Measurements from ENCODE around the gene RAD51D.
"Not testable (repeated sequence)": the region's sequence is repeated elsewhere in the genome, so short reads cannot be mapped to it uniquely, and the experiment has no call there.

The RAD51D gene

GRCh38 chr17:35065880-35066279 lies 53.8 kb downstream of the RAD51D start:
- DNase-seq (ENCODE audit: low read depth), result no peak

DNA sequence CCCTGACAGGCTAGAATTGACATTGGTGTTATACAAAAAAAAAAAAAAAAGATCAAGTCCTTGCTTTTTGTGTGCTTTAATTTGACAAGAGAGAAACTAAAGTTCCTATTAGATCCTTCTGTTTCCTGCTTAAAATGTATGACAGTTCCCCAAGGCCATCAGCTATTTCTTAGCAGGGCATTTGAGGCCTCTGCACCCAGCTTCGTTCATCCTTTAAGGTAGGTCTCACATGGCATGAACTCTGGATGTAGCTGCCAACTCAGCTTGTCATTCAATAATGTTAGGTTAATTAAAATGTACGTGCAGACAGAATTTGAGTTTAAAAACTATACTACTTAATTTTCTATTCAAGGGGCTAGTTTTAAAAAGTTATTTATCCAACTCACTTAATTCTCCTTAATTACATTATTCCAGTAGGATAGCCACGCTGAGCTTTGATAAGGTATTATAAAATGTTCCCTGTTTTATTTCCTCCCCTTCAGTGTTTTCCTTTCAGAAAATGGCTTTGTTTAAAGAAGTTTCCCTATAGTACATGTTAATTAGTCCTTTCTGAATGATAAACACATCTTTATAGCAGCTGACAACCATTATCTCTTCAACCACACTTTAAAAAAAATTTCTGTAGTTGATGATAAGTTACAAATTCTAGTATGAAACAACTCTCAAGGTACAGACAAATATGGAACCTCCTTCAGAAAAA lies 55.0 kb downstream of the RAD51D start:
- no peak for DNase-seq (ENCODE audit: low read depth)

DNA sequence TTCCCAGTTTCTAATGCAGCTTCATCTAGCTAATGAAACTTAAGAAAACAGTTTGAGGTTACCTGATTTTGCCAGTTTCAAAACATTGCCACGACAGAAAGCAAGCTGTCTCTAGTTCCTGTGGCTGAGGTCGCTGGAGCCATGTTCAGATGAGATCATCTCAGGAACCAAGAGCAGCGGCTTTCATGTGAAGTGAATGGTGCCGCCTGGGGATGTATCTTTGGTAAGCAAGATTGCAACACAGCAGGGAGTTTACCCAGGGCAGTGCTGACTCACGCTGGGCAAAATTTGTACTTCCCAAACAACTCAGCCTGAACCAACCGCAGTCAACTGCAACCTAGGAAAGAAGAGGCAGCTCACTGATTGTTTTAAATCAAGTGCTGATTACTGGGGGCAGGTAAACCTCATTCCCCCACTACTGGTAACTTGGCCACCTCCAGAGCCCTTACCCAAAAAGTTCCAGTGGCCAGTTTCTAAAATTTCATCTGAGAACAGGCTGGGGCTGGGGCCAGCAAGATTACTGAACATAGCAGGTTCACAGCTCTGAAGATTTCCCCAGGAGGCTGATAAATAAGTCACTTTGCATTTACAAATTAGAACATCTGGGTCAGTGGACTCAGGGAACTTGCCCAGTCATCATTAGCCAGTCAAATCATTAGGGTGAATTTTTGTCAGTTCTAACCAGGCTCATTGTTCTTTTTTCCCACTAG lies 56.0 kb downstream of the RAD51D start, which contains the start of gene RFFL:
Gene RFFL (minus strand): TSS at position 194 of the 710 bp plus-strand sequence. CDS start 37,154 bp downstream, outside the sequence.
- peak; percentile 99 for DNase-seq (ENCODE audit: low read depth)

GRCh38 chr17:35062308-35062707 lies 57.4 kb downstream of the RAD51D start:
- no peak for DNase-seq (ENCODE audit: low read depth)

DNA sequence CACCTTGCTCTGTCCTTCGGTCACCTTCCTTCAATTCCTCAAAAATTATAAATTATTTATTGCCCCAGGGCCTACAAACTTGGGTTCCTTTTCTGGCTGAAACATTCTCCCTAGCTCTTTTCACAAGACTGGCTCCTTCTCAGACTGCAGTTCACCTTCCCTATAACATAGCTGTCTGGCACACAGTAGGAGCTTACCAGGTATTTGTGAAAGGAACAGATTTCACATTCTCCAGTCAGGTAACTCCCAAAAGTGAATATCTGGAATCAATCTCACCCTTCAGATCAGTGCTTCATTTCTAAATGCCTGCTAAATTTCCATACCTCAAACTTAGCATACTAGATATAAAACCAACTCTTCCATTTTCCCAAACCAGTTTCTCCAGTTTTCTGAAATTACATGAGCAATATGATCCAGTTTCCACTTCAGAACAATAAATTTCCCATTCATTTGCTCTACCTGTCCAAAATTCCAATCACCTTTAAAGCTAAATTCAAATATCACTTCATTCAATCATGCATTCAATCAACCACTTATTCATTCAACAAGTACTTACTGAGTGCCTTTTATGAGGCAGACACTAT lies 62.2 kb downstream of the RAD51D start:
- DNase-seq (ENCODE audit: low read depth), result no peak

- DNase-seq (ENCODE audit: low read depth), result no peak
Measured at GRCh38 chr17:35056013-35056412, 63.6 kb downstream of the RAD51D start.

GRCh38 chr17:35053204-35053603 lies 66.5 kb downstream of the RAD51D start:
- no peak for DNase-seq (ENCODE audit: low read depth)

- DNase-seq (ENCODE audit: low read depth), result peak; percentile 18
Measured at GRCh38 chr17:35052780-35053179, 66.9 kb downstream of the RAD51D start.

- peak; percentile 68 for DNase-seq (ENCODE audit: low read depth)
Measured at GRCh38 chr17:35052241-35052610, 67.4 kb downstream of the RAD51D start.

DNA sequence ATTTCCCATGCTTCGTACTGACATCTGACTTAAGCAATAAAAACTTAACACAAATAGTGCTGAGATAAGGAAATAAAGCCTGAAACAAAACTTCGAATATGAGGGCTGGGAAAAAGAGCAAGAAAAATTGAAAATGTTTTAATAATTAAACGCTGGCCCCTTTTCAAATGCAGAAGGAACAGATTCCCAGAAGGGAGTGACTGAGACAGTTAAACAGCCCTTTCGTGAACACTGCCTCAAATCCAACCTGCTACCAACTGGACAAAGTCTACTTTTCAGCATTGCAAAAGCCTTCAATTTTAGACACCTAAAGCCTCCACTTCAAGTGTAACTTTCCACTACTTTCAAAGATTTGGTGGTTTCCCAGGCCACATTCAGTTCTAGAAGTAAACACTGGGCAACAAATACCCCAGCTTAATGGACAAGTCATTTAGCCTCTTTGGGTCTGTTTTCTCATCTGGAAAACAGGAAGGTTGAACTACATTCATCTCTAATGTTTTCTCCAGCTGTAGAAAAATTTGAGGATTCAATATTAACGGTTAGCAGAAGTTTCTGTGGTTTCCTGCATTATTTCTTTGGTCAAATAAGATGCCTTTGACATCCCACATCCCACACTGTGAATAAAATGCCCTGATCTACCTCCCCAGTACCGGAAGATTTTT lies 68.0 kb downstream of the RAD51D start:
- no peak for DNase-seq (ENCODE audit: low read depth)

GRCh38 chr17:35051183-35051578 lies 68.5 kb downstream of the RAD51D start:
- DNase-seq (ENCODE audit: low read depth), result no peak

DNA sequence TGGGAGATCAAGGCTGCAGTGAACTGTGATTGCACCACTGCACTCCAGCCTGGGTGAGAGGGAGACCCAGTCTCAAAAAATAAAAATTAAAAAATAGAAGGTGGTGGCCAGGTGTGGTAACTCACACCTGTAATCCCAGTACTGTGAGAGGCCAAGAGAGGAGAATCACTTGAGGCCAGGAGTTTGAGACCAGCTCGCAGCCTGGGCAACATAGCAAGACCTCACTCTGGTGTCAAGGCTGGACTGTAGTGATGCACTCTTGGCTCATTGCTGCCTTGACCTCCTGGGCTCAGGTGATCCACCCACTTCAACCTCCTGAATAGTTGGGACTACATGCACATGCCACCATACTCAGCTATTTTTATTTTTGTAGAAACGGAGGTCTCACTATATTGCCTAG lies 69.5 kb downstream of the RAD51D start:
- no peak for DNase-seq (ENCODE audit: low read depth)

- no peak for DNase-seq (ENCODE audit: low read depth)
Measured at GRCh38 chr17:35048685-35049379, 70.8 kb downstream of the RAD51D start.

GRCh38 chr17:35046740-35047283 lies 72.8 kb downstream of the RAD51D start:
- no peak for DNase-seq (ENCODE audit: low read depth)

GRCh38 chr17:35046245-35046644 lies 73.4 kb downstream of the RAD51D start:
- DNase-seq (ENCODE audit: low read depth), result no peak

DNA sequence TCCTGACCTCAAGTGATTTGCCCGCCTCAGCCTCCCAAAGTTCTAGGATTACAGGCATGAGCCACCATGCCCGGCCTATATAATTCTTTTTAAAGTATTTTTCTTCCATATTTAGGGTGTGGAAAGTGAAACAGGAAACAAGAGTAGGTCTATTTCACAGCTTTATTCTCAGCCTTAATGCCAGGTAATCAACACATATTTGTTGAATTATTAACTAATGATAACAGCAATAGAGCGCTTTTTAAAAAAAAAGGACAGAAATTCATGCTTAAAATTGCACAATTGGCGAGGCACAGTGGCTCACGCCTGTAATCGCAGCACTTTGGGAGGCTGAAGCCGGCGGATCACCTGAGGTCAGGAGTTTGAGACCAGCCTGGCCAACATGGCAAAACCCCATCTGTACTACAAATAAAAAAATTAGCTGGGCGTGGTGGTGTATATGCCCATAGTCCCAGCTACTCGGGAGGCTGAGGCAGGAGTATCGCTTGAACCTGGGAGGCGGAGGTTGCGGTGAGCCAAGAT lies 74.1 kb downstream of the RAD51D start:
- DNase-seq (ENCODE audit: low read depth), result not testable (repeated sequence)

DNA sequence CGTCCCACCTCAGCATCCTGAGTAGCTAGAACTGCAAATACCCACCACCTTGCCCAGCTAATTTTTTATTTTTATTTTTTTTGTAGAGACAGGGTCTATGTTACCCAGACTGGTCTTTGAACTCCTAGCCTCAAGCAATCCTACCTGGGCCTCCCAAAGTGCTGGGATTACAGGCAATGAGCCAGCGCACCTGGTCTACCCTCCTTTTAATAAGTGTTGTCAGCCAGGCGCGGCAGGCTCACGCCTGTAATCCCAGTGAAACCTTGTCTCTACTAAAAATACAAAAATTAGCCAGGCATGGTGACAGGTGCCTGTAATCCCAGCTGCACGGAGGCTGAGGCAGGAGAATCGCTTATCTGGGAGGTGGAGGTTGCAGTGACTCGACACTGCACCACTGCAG lies 75.5 kb downstream of the RAD51D start:
- no peak for DNase-seq (ENCODE audit: low read depth)
